HepG2 (cell line): Measurements from ENCODE around the gene YKT6. TPM values are rescaled to one million over a fixed set of nuclear protein-coding genes. Genes with fewer than 3 reads are reported as not detected.
"Not testable (repeated sequence)": the region's sequence is repeated elsewhere in the genome, so short reads cannot be mapped to it uniquely, and the experiment has no call there.

Source experiments
- ATAC-seq: fragments of 200-7000 bp; cut with Tn5 transposase; 3 replicates; pipeline ENCODE4 v1.9.1; 2020; ENCODE audit warnings: mild to moderate bottlenecking, moderate library complexity
- BruUV-seq: library from RNA; stranded (reverse); fragments of 400-500 nt; replicated peaks from 2 replicates; lab custom pipeline; 2021; lab: Mats Ljungman, UMichigan
- CTCF ChIA-PET: fragments of 300-600 bp; formaldehyde crosslinking; extraction: SDS; loops from one replicate; lab custom pipeline; 2021; ENCODE audit warnings: low total read pairs, inconsistent platforms, low intra/inter-chr PET ratio; lab: Yijun Ruan, JAX
- POLR2A ChIA-PET: fragments of 350-600 bp; sonication (Branson Sonifier 250); formaldehyde crosslinking; loops from one replicate; lab custom pipeline; 2020; ENCODE audit warnings: antibody characterized with exemption, inconsistent platforms; lab: Yijun Ruan, JAX
- DNase-seq: peaks from one replicate; pipeline ENCODE4 v3.0.0-alpha.2; 2015; ENCODE audit warnings: low spot score
- FAIRE-seq: peaks from 3 replicates; lab custom pipeline; 2011; peaks lifted over from hg19 to GRCh38; lab: Jason Lieb, UNC
- H2AFZ ChIP-seq: one replicate; pipeline ENCODE4 v1.6.1; 2011; ENCODE audit warnings: low read length, inconsistent platforms
- H3K27ac ChIP-seq: fragments of 300-600 bp; 3 replicates; pipeline ENCODE4 v1.8.0; 2011; ENCODE audit warnings: mixed run types, mild to moderate bottlenecking, mixed read lengths, low read length, inconsistent platforms; ENCODE audit not compliant: insufficient read depth; ENCODE audit errors: extremely low read length
- H3K27me3 ChIP-seq, 2 experiments: fragments of 200-600 bp in 1 of 2; 2 replicates in 1 of 2; 3 replicates in 1 of 2; pipeline versions ENCODE4 v1.6.0 to v1.8.0; 2011; ENCODE audit warnings: low read length in 2 of 2, mild to moderate bottlenecking in 2 of 2, moderate library complexity in 2 of 2, inconsistent platforms in 1 of 2; ENCODE audit not compliant: insufficient read depth in 2 of 2, control insufficient read depth in 1 of 2
- H3K36me3 ChIP-seq, 2 experiments: fragments of 200-600 bp in 1 of 2; replicated peaks in 1 of 2; 2 replicates in 1 of 2; 3 replicates in 1 of 2; pipeline versions ENCODE4 v1.5.1 to v1.8.0; 2011; ENCODE audit warnings: low read length in 2 of 2, inconsistent platforms in 1 of 2; ENCODE audit not compliant: insufficient read depth in 2 of 2, control insufficient read depth in 1 of 2
- H3K4me1 ChIP-seq: 2 replicates; pipeline ENCODE4 v1.5.1; 2012; ENCODE audit warnings: low read length, inconsistent platforms; ENCODE audit not compliant: insufficient read depth
- H3K4me2 ChIP-seq: 2 replicates; pipeline ENCODE4 v1.6.0; 2011; ENCODE audit warnings: low read depth, low read length, inconsistent platforms
- H3K4me3 ChIP-seq, 3 experiments: fragments of 200-600 bp in 1 of 3; sonication (generic), shearing (Covaris generic) in 1 of 3; replicated peaks in 1 of 3; 2 replicates each; pipeline ENCODE4 v1.5.1; 2011 to 2016; ENCODE audit warnings: low read length in 3 of 3, inconsistent platforms in 2 of 3, low read depth in 2 of 3, mild to moderate bottlenecking in 2 of 3, control low read depth in 1 of 3, mixed read lengths in 1 of 3; ENCODE audit not compliant: insufficient read depth in 1 of 3
- H3K79me2 ChIP-seq: one replicate; pipeline ENCODE4 v1.6.1; 2011; ENCODE audit warnings: low read length, inconsistent platforms; ENCODE audit not compliant: insufficient read depth
- H3K9ac ChIP-seq: 2 replicates; pipeline ENCODE4 v1.6.0; 2011; ENCODE audit warnings: mild to moderate bottlenecking, low read depth, low read length, inconsistent platforms; ENCODE audit not compliant: insufficient read depth
- H3K9me3 ChIP-seq: 2 replicates; pipeline ENCODE4 v1.5.1; 2012; ENCODE audit warnings: mild to moderate bottlenecking, low read length
- H4K20me1 ChIP-seq: 2 replicates; pipeline ENCODE4 v1.6.0; 2011; ENCODE audit warnings: inconsistent platforms, mild to moderate bottlenecking, low read length, moderate library complexity; ENCODE audit not compliant: insufficient read depth
- CSRNP1 ChIP-seq: sonication (generic); formaldehyde crosslinking; IDR thresholded peaks from 2 replicates; pipeline ENCODE4 v1.8.1; 2023; ENCODE audit warnings: mild to moderate bottlenecking, missing genetic modification reagents
- ELF3 ChIP-seq: IDR thresholded peaks from 2 replicates; pipeline ENCODE4 v1.6.1; 2016; ENCODE audit warnings: missing genetic modification reagents, missing compliant biosample characterization
- HNF1B ChIP-seq: sonication (generic); formaldehyde crosslinking; IDR thresholded peaks from 2 replicates; pipeline ENCODE4 v1.5.1; 2020; ENCODE audit warnings: mild to moderate bottlenecking, moderate library complexity, missing genetic modification reagents
- PTBP1 ChIP-seq: fragments of 200-400 bp; formaldehyde crosslinking; IDR thresholded peaks from 2 replicates; pipeline ENCODE4 v1.6.1; 2018; ENCODE audit warnings: low read length, low read depth; ENCODE audit not compliant: poor library complexity, severe bottlenecking
- SOX5 ChIP-seq: IDR thresholded peaks from 2 replicates; pipeline ENCODE4 v1.6.1; 2016; ENCODE audit warnings: borderline replicate concordance
- TBL1XR1 ChIP-seq: fragments of 150-350 bp; IDR thresholded peaks from 2 replicates; pipeline ENCODE4 v1.6.1; 2014; ENCODE audit warnings: borderline replicate concordance, low read length; ENCODE audit not compliant: partially characterized antibody
- THAP9 ChIP-seq: sonication (generic); formaldehyde crosslinking; IDR thresholded peaks from 2 replicates; pipeline ENCODE4; 2020; ENCODE audit warnings: missing genetic modification reagents, mild to moderate bottlenecking, borderline replicate concordance
- YEATS2 ChIP-seq: sonication (generic); formaldehyde crosslinking; IDR thresholded peaks from 2 replicates; pipeline ENCODE4 v1.4.0; 2020; ENCODE audit warnings: missing genetic modification reagents, borderline replicate concordance
- ZBTB38 ChIP-seq: sonication (generic); formaldehyde crosslinking; IDR thresholded peaks from 2 replicates; pipeline ENCODE4 v1.5.1; 2020; ENCODE audit warnings: mild to moderate bottlenecking, missing genetic modification reagents
- ZFYVE20 ChIP-seq: sonication (generic); formaldehyde crosslinking; IDR thresholded peaks from 2 replicates; pipeline ENCODE4 v1.8.0; 2023; ENCODE audit warnings: low read depth, mild to moderate bottlenecking, moderate library complexity, missing genetic modification reagents, borderline replicate concordance
- ZNF207 ChIP-seq: fragments of 450-650 bp; IDR thresholded peaks from 2 replicates; pipeline ENCODE4 v1.6.1; 2016; ENCODE audit warnings: antibody characterized with exemption, borderline replicate concordance
- ZNF432 ChIP-seq: sonication (generic); formaldehyde crosslinking; IDR thresholded peaks from 2 replicates; pipeline ENCODE4 v1.5.0; 2020; ENCODE audit warnings: missing genetic modification reagents, mild to moderate bottlenecking, borderline replicate concordance
- ZNF816 ChIP-seq: sonication (generic); formaldehyde crosslinking; IDR thresholded peaks from 2 replicates; pipeline ENCODE4 v1.8.0; 2022; ENCODE audit warnings: missing genetic modification reagents, mild to moderate bottlenecking, borderline replicate concordance
- WGBS: methylation state at CpG from one replicate; pipeline ENCODE4 v1.1.6; 2017; ENCODE audit warnings: low lambda C conversion rate; 5-methylcytosine and 5-hydroxymethylcytosine counted together
- in situ Hi-C: cut with HindIII; loops from 2 replicates; pipeline ENCODE4 v1.10.0; 2017; ENCODE audit warnings: low pct_unique_long_range_greater_than_20kb; ENCODE audit not compliant: extremely low pct_ligation_motif_present
- intact Hi-C: fragments of 100-400 bp; cut with micrococcal nuclease; formaldehyde crosslinking; loops from one replicate; pipeline ENCODE4 v1.10.0; 2022; ENCODE audit not compliant: unreplicated experiment
- polyA plus RNA-seq, 8 experiments: library from polyadenylated mRNA; depleted of rRNA in 3 of 8; stranded (reverse) in 7 of 8; unstranded in 1 of 8; fragments of >200 nt; fragmentation: Illumina TruSeq in 4 of 8; extraction: Trizol in 4 of 8; gene quantifications; 2 replicates each; pipeline versions ENCODE4 v1.2.1 to v1.2.3, GENCODE V29; 2011 to 2016; ENCODE audit warnings: low read depth in 4 of 8, missing spikeins in 1 of 8, mixed read lengths in 1 of 8; ENCODE audit not compliant: insufficient read depth in 1 of 8
- total RNA-seq, 5 experiments: library from RNA; depleted of rRNA; stranded (reverse); fragments of >200 nt; fragmentation: Illumina TruSeq; extraction: Trizol; gene quantifications; 2 replicates each; pipeline ENCODE4 v1.2.3, GENCODE V29; 2016; ENCODE audit warnings: low read depth in 1 of 5

Gene YKT6
- total and polyA plus RNA-seq, 2 of the 13 experiments (the other 11 are each of a cell fraction or from before 2014, with no cell fraction given): 52.2 to 60.3 TPM

DNA sequence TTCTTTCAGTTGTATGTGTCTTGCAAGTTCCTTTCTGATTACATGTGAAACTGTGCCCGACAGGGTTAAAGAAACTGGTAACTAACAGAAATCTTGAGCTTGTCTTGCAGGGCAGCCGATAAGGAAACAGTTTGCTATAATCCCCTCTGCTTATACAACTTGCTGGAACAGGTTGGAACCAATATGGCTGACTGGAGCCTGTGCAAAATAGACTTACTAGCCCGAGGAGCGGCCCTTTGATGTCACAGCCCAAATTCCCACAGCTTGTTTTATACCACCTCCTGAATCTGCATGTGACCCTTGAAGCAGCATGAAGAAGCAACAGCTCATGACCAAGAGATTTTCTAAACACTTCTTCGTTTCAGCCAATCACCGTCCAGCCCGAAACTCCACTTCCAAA, 3.3 kb upstream of the YKT6 start:
- Histone ChIP-seq H3K4me3 (no peak overlapping the region), H4K20me1 (no peaks in the 10 kb centered on the region), H3K27me3 (peaks cover 0 to 6% of the 10 kb centered on the region in 2 experiments; a peak in 2 of 5 replicates), H2AFZ (no peak overlapping the region), H3K27ac (no peak overlapping the region), H3K4me2 (no peak overlapping the region), H3K79me2 (peaks cover 12% of the 10 kb centered on the region), H3K4me1 (peaks cover 5% of the 10 kb centered on the region), H3K9ac (no peak overlapping the region), H3K9me3 (no peaks in the 10 kb centered on the region), H3K36me3 (no peaks in the 10 kb centered on the region)
- FAIRE-seq (no peak), ATAC-seq (no peak), DNase-seq (no peak)
- no peak for TF ChIP-seq ZNF816 (CRISPR knock-in tag)
- no peak for TF ChIP-seq CSRNP1 (CRISPR knock-in tag)
- no peak for TF ChIP-seq PTBP1
- TF ChIP-seq ZBTB38 (CRISPR knock-in tag): no peak
- no peak for TF ChIP-seq THAP9 (CRISPR knock-in tag)
- no peak for TF ChIP-seq TBL1XR1
- no peak for TF ChIP-seq ZNF207
- TF ChIP-seq SOX5 (CRISPR knock-in tag): no peak
- no peak for TF ChIP-seq HNF1B (CRISPR knock-in tag)
- no peak for TF ChIP-seq ZNF432
- TF ChIP-seq ZFYVE20 (CRISPR knock-in tag): no peak
- no peak for TF ChIP-seq YEATS2 (CRISPR knock-in tag)
- no peak for TF ChIP-seq ELF3 (CRISPR knock-in tag)
- ChIA-PET CTCF (interaction anchor here (1.4 kb wide), 1 partner anchor 126 kb away, joined by 5 read pairs; no protein-coding TSS in a partner anchor), POLR2A (no interaction called here)
- intact Hi-C loops: loop anchor here (10.0 kb wide), 1 partner anchor 63 kb away; no protein-coding TSS in a partner anchor
- 29% methylated on average over 7 of the region's 7 CpGs for WGBS
- in situ Hi-C loops: loop anchor here (5.0 kb wide), 1 partner anchor 75 kb away; the partner anchor contains the start of gene POLD2
- BruUV-seq: no TSS peak

- intact Hi-C loops, in situ Hi-C loops, FAIRE-seq: not testable (repeated sequence)
Observed at GRCh38 chr7:44200163-44200562, 615 bp upstream of the YKT6 start.

More at GRCh38 chr7:44200163-44200562, 615 bp upstream of the YKT6 start:
- H2AFZ ChIP-seq, H3K9ac ChIP-seq, CTCF ChIA-PET, ATAC-seq, BruUV-seq, H3K27ac ChIP-seq, H3K4me2 ChIP-seq, H3K27me3 ChIP-seq, H3K4me3 ChIP-seq, H3K4me1 ChIP-seq, DNase-seq, H3K9me3 ChIP-seq, H4K20me1 ChIP-seq: not testable (repeated sequence)
- H3K79me2 ChIP-seq: peaks cover 25% of the 10 kb centered on the region
- H3K36me3 ChIP-seq: peaks cover 7 to 13% of the 10 kb centered on the region in 2 experiments
- WGBS: no CpG with 5 or more reads among the region's 3 CpGs
- POLR2A ChIA-PET: interaction anchor here (1.0 to 1.4 kb wide), 3 partner anchors 19 to 133 kb away, joined by 4 to 7 read pairs (median 4); no protein-coding TSS in a partner anchor
